Nephron (organoid): Measurements from ENCODE around the gene WDR38.

Experiments used
- H3K27ac Mint-ChIP-seq, 3 experiments: 2 replicates each; pipeline ENCODE4 v1.8.0; 2020; ENCODE audit warnings: mixed read lengths in 3 of 3, mild to moderate bottlenecking in 2 of 3, moderate library complexity in 1 of 3
- H3K27me3 Mint-ChIP-seq: 2 replicates; pipeline ENCODE4 v1.8.0; 2021; ENCODE audit warnings: low read depth, mild to moderate bottlenecking, moderate library complexity, mixed read lengths
- H3K36me3 Mint-ChIP-seq: 2 replicates; pipeline ENCODE4 v1.8.0; 2020; ENCODE audit warnings: low read depth, mixed read lengths
- H3K4me1 Mint-ChIP-seq: 2 replicates; pipeline ENCODE4 v1.8.0; 2020; ENCODE audit warnings: mixed read lengths
- H3K4me3 Mint-ChIP-seq, 3 experiments: 2 replicates each; pipeline ENCODE4 v1.8.0; 2020; ENCODE audit warnings: mild to moderate bottlenecking in 3 of 3, mixed read lengths in 3 of 3, moderate library complexity in 2 of 3
- H3K9me3 Mint-ChIP-seq: 2 replicates; pipeline ENCODE4 v1.8.0; 2020; ENCODE audit warnings: mixed read lengths
- CTCF ChIP-seq, 3 experiments: fragments of 200-600 bp; sonication (generic); IDR thresholded peaks; one replicate each; pipeline ENCODE4 v1.5.0; 2021; ENCODE audit warnings: antibody characterized with exemption in 3 of 3; ENCODE audit not compliant: unreplicated experiment in 3 of 3

WDR38 gene

GRCh38 chr9:124877021-124877782, 23.9 kb downstream of the WDR38 start:
- no peak for TF ChIP-seq CTCF (IDR thresholded peaks at IDR 0.05; ENCODE audit: unreplicated experiment in 3 of 3)
- no peaks in the 10 kb centered on the region for H3K9me3 Mint-ChIP-seq
- peak overlapping the region in 2 of 3 experiments; percentile 13 to 59 for H3K27ac Mint-ChIP-seq
- no peak overlapping the region for H3K4me3 Mint-ChIP-seq
- H3K27me3 Mint-ChIP-seq, result no peaks in the 10 kb centered on the region
- peaks cover 48% of the 10 kb centered on the region for H3K36me3 Mint-ChIP-seq
- H3K4me1 Mint-ChIP-seq, result peaks cover 17% of the 10 kb centered on the region

- Mint-ChIP-seq H3K4me1 (peaks cover 17% of the 10 kb centered on the region), H3K27me3 (no peaks in the 10 kb centered on the region), H3K27ac (peak overlapping the region; percentile 88 to 97 (median 95)), H3K36me3 (peaks cover 47% of the 10 kb centered on the region), H3K9me3 (no peaks in the 10 kb centered on the region), H3K4me3 (no peak overlapping the region)
- no peak for TF ChIP-seq CTCF (IDR thresholded peaks at IDR 0.05; ENCODE audit: unreplicated experiment in 3 of 3)
Measured at GRCh38 chr9:124878021-124878420, 24.8 kb downstream of the WDR38 start.

- no peak for TF ChIP-seq CTCF (IDR thresholded peaks at IDR 0.05; ENCODE audit: unreplicated experiment in 3 of 3)
- H3K4me1 Mint-ChIP-seq, result peaks cover 17% of the 10 kb centered on the region
- H3K4me3 Mint-ChIP-seq, result no peak overlapping the region
- no peaks in the 10 kb centered on the region for H3K27me3 Mint-ChIP-seq
- peaks cover 42% of the 10 kb centered on the region for H3K36me3 Mint-ChIP-seq
- H3K27ac Mint-ChIP-seq, result peak overlapping the region; percentile 88 to 97 (median 95)
- no peaks in the 10 kb centered on the region for H3K9me3 Mint-ChIP-seq
Measured at GRCh38 chr9:124878518-124878917, 25.3 kb downstream of the WDR38 start.

GRCh38 chr9:124879226-124879625, 26.0 kb downstream of the WDR38 start:
- Mint-ChIP-seq H3K9me3 (no peaks in the 10 kb centered on the region), H3K27ac (peak overlapping the region; percentile 88 to 97 (median 95)), H3K27me3 (no peaks in the 10 kb centered on the region), H3K4me1 (peaks cover 17% of the 10 kb centered on the region), H3K36me3 (peaks cover 41% of the 10 kb centered on the region), H3K4me3 (peak overlapping the region in 2 of 3 experiments; percentile 29 to 30)
- TF ChIP-seq CTCF (IDR thresholded peaks at IDR 0.05; ENCODE audit: unreplicated experiment in 3 of 3), result no peak

- Mint-ChIP-seq H3K4me1 (peaks cover 17% of the 10 kb centered on the region), H3K9me3 (no peaks in the 10 kb centered on the region), H3K4me3 (no peak overlapping the region), H3K27ac (no peak overlapping the region), H3K27me3 (no peaks in the 10 kb centered on the region), H3K36me3 (peaks cover 39% of the 10 kb centered on the region)
- no peak for TF ChIP-seq CTCF (IDR thresholded peaks at IDR 0.05; ENCODE audit: unreplicated experiment in 3 of 3)
Measured at GRCh38 chr9:124880501-124880900, 27.2 kb downstream of the WDR38 start.
